ENCODE results near the gene ALOXE3. TPM values are rescaled to one million over a fixed set of nuclear protein-coding genes. Genes with fewer than 3 reads are reported as not detected.

ALOXE3 gene
- total RNA-seq, 1 donor from 2014 or later: not detected

- Mint-ChIP-seq H3K4me3 (peak within 1 kb of the TSS; percentile 95), H3K27ac (peak within 1 kb of the TSS; percentile 98), H3K36me3 (ENCODE audit: low read depth) (peaks cover 2% of the 10 kb centered on the region), H3K4me1 (ENCODE audit: low read depth) (peaks cover 37% of the 10 kb centered on the region), H3K9me3 (no peaks in the 10 kb centered on the region), H3K27me3 (ENCODE audit: insufficient read depth) (no peaks in the 10 kb centered on the region)
- intact Hi-C loops (cut with micrococcal nuclease): loop anchor here (5.0 to 10.0 kb wide), 4 partner anchors 265 to 1137 kb away; partner anchors contain the start of genes CHD3, MPDU1, RNASEK and TP53
- peak; percentile 88 for DNase-seq (ENCODE audit: low spot score)
Measured at GRCh38 chr17:8152112-8152775, 33.9 kb upstream of the ALOXE3 start, which contains the start of gene PER1. Gene PER1 (minus strand): TSS chr17:8152404. CDS start chr17:8150706, 1,698 bp downstream.

GRCh38 chr17:8151641-8152111, 33.4 kb upstream of the ALOXE3 start:
- peaks cover 37% of the 10 kb centered on the region for H3K4me1 Mint-ChIP-seq (ENCODE audit: low read depth)
- peak overlapping the region; percentile 98 for H3K27ac Mint-ChIP-seq
- H3K36me3 Mint-ChIP-seq (ENCODE audit: low read depth): peaks cover 5% of the 10 kb centered on the region
- no peaks in the 10 kb centered on the region for H3K9me3 Mint-ChIP-seq
- H3K27me3 Mint-ChIP-seq (ENCODE audit: insufficient read depth): no peaks in the 10 kb centered on the region
- H3K4me3 Mint-ChIP-seq: peak overlapping the region; percentile 95
- no peak for DNase-seq (ENCODE audit: low spot score)
- intact Hi-C loops (cut with micrococcal nuclease): loop anchor here (1.0 to 10.0 kb wide), 5 partner anchors 12 to 1137 kb away; partner anchors contain the start of genes CHD3, MPDU1, RNASEK and TP53

GRCh38 chr17:8151120-8151640, 32.9 kb upstream of the ALOXE3 start:
- H3K27ac Mint-ChIP-seq: peak overlapping the region; percentile 98
- H3K4me3 Mint-ChIP-seq: peak overlapping the region; percentile 95
- intact Hi-C loops (cut with micrococcal nuclease): loop anchor here (1.0 to 10.0 kb wide), 5 partner anchors 12 to 1136 kb away; partner anchors contain the start of genes CHD3, MPDU1, RNASEK and TP53
- H3K9me3 Mint-ChIP-seq: no peaks in the 10 kb centered on the region
- H3K4me1 Mint-ChIP-seq (ENCODE audit: low read depth): peaks cover 37% of the 10 kb centered on the region
- no peaks in the 10 kb centered on the region for H3K27me3 Mint-ChIP-seq (ENCODE audit: insufficient read depth)
- peak; percentile 91 for DNase-seq (ENCODE audit: low spot score)
- H3K36me3 Mint-ChIP-seq (ENCODE audit: low read depth): peaks cover 10% of the 10 kb centered on the region

- peak overlapping the region; percentile 95 for H3K4me3 Mint-ChIP-seq
- no peaks in the 10 kb centered on the region for H3K27me3 Mint-ChIP-seq (ENCODE audit: insufficient read depth)
- peak overlapping the region; percentile 98 for H3K27ac Mint-ChIP-seq
- DNase-seq (ENCODE audit: low spot score): no peak
- peaks cover 15% of the 10 kb centered on the region for H3K36me3 Mint-ChIP-seq (ENCODE audit: low read depth)
- peaks cover 37% of the 10 kb centered on the region for H3K4me1 Mint-ChIP-seq (ENCODE audit: low read depth)
- intact Hi-C loops (cut with micrococcal nuclease): loop anchor here (1.0 to 10.0 kb wide), 5 partner anchors 11 to 1136 kb away; partner anchors contain the start of genes CHD3, MPDU1, RNASEK and TP53
- no peaks in the 10 kb centered on the region for H3K9me3 Mint-ChIP-seq
Measured at GRCh38 chr17:8150194-8151119, 32.1 kb upstream of the ALOXE3 start.

GRCh38 chr17:8149419-8150193, 31.3 kb upstream of the ALOXE3 start:
- peaks cover 37% of the 10 kb centered on the region for H3K4me1 Mint-ChIP-seq (ENCODE audit: low read depth)
- peak overlapping the region; percentile 44 for H3K27ac Mint-ChIP-seq
- H3K36me3 Mint-ChIP-seq (ENCODE audit: low read depth): peaks cover 16% of the 10 kb centered on the region
- H3K4me3 Mint-ChIP-seq: peak overlapping the region; percentile 95
- no peaks in the 10 kb centered on the region for H3K9me3 Mint-ChIP-seq
- H3K27me3 Mint-ChIP-seq (ENCODE audit: insufficient read depth): no peaks in the 10 kb centered on the region
- intact Hi-C loops (cut with micrococcal nuclease): loop anchor here (5.0 to 10.0 kb wide), 4 partner anchors 262 to 1135 kb away; partner anchors contain the start of genes CHD3, MPDU1, RNASEK and TP53
- DNase-seq (ENCODE audit: low spot score): no peak

- H3K4me1 Mint-ChIP-seq (ENCODE audit: low read depth): peaks cover 29% of the 10 kb centered on the region
- no peaks in the 10 kb centered on the region for H3K9me3 Mint-ChIP-seq
- no peak overlapping the region for H3K4me3 Mint-ChIP-seq
- no peaks in the 10 kb centered on the region for H3K27me3 Mint-ChIP-seq (ENCODE audit: insufficient read depth)
- DNase-seq (ENCODE audit: low spot score): no peak
- intact Hi-C loops (cut with micrococcal nuclease): no loop called here
- H3K27ac Mint-ChIP-seq: no peak overlapping the region
- H3K36me3 Mint-ChIP-seq (ENCODE audit: low read depth): peaks cover 20% of the 10 kb centered on the region
Measured at GRCh38 chr17:8148560-8148959, 30.2 kb upstream of the ALOXE3 start.

GRCh38 chr17:8147805-8148404, 29.6 kb upstream of the ALOXE3 start:
- no peak for DNase-seq (ENCODE audit: low spot score)
- H3K27me3 Mint-ChIP-seq (ENCODE audit: insufficient read depth): no peaks in the 10 kb centered on the region
- peaks cover 20% of the 10 kb centered on the region for H3K36me3 Mint-ChIP-seq (ENCODE audit: low read depth)
- H3K9me3 Mint-ChIP-seq: no peaks in the 10 kb centered on the region
- no peak overlapping the region for H3K4me3 Mint-ChIP-seq
- no peak overlapping the region for H3K27ac Mint-ChIP-seq
- H3K4me1 Mint-ChIP-seq (ENCODE audit: low read depth): peaks cover 23% of the 10 kb centered on the region
- intact Hi-C loops (cut with micrococcal nuclease): no loop called here

GRCh38 chr17:8147141-8147804, 29.0 kb upstream of the ALOXE3 start:
- no peaks in the 10 kb centered on the region for H3K9me3 Mint-ChIP-seq
- peaks cover 16% of the 10 kb centered on the region for H3K4me1 Mint-ChIP-seq (ENCODE audit: low read depth)
- intact Hi-C loops (cut with micrococcal nuclease): no loop called here
- DNase-seq (ENCODE audit: low spot score): no peak
- H3K4me3 Mint-ChIP-seq: no peak overlapping the region
- no peaks in the 10 kb centered on the region for H3K27me3 Mint-ChIP-seq (ENCODE audit: insufficient read depth)
- H3K27ac Mint-ChIP-seq: no peak overlapping the region
- peaks cover 25% of the 10 kb centered on the region for H3K36me3 Mint-ChIP-seq (ENCODE audit: low read depth)

GRCh38 chr17:8146381-8147140, 28.2 kb upstream of the ALOXE3 start:
- intact Hi-C loops (cut with micrococcal nuclease): no loop called here
- peaks cover 11% of the 10 kb centered on the region for H3K4me1 Mint-ChIP-seq (ENCODE audit: low read depth)
- H3K9me3 Mint-ChIP-seq: no peaks in the 10 kb centered on the region
- H3K27me3 Mint-ChIP-seq (ENCODE audit: insufficient read depth): no peaks in the 10 kb centered on the region
- no peak for DNase-seq (ENCODE audit: low spot score)
- no peak overlapping the region for H3K4me3 Mint-ChIP-seq
- peak overlapping the region; percentile 22 for H3K27ac Mint-ChIP-seq
- peaks cover 28% of the 10 kb centered on the region for H3K36me3 Mint-ChIP-seq (ENCODE audit: low read depth)

- peaks cover 34% of the 10 kb centered on the region for H3K36me3 Mint-ChIP-seq (ENCODE audit: low read depth)
- H3K9me3 Mint-ChIP-seq: no peaks in the 10 kb centered on the region
- no peaks in the 10 kb centered on the region for H3K27me3 Mint-ChIP-seq (ENCODE audit: insufficient read depth)
- no peak overlapping the region for H3K4me3 Mint-ChIP-seq
- peaks cover 8% of the 10 kb centered on the region for H3K4me1 Mint-ChIP-seq (ENCODE audit: low read depth)
- peak overlapping the region; percentile 22 for H3K27ac Mint-ChIP-seq
- intact Hi-C loops (cut with micrococcal nuclease): no loop called here
- DNase-seq (ENCODE audit: low spot score): no peak
Measured at GRCh38 chr17:8145811-8146210, 27.5 kb upstream of the ALOXE3 start.

Measured in activated T-helper 1 cell treated with anti-CD3 and anti-CD28 coated beads, Interleukin-12 subunit alpha, Interleukin-12 subunit beta, Interleukin-2, Interleukin-4 antibody, amounts not matched to agents 30 ng/mL and 10 ng/mL and 1 ng/mL, durations not matched to agents 14 hours and 24 hours and 36 hours (primary cell).